ENCODE measurements around the gene S100A8.

DNA sequence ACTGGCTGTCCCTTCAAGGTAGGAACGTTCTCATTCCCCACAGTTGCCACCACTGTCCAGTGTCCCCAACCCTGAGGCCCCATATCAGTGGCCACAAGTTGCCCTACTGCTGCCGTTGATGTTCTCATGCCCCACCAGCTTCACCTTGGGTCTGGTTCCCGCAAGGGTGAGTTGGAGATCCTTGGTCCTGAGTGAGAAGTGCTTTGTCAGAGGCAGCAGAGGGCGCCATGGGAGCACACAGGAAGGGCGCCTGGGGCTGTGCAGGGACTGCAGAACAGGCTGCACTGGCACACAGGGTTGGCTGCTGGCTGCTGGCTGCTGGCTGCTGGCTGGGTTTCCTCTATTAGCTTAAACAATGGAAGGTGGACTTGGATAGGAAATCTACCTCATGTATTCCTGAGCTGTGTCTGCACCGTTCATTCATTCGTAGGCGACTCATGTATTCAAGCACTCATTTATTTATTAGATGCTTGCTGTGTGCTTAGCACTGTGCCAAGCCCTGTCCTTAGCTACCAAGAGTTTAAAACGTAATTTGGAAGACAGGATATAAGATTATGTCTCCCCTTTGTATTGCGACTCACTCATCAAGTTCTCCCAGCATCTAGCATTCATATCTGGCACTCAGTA lies 35.3 kb downstream of the S100A8 start:
- TF ChIP-seq EZH2 (IDR thresholded peaks at IDR 0.05): no peak
- no peak for TF ChIP-seq POLR2AphosphoS5 (IDR thresholded peaks at IDR 0.05; ENCODE audit: borderline replicate concordance, low read depth, low read length)
